Stimulated activated naive CD8-positive, alpha-beta T cell treated with anti-CD3 and anti-CD28 coated beads, Interleukin-15, Interleukin-2, amounts not matched to agents 100 ng/mL and 50 ng/mL, for 24 hours (primary cell): ENCODE data around the gene CCL26.

Source experiments
- H3K27ac Mint-ChIP-seq: one replicate; pipeline ENCODE4 v1.8.0; 2021; ENCODE audit warnings: mild to moderate bottlenecking, mixed read lengths
- H3K27me3 Mint-ChIP-seq: one replicate; pipeline ENCODE4 v1.8.0; 2021; ENCODE audit warnings: mixed read lengths
- H3K36me3 Mint-ChIP-seq: one replicate; pipeline ENCODE4 v1.8.0; 2021; ENCODE audit warnings: low read depth, mixed read lengths
- H3K4me1 Mint-ChIP-seq: one replicate; pipeline ENCODE4 v1.8.0; 2021; ENCODE audit warnings: low read depth, mixed read lengths
- H3K4me3 Mint-ChIP-seq: one replicate; pipeline ENCODE4 v1.8.0; 2021; ENCODE audit warnings: mild to moderate bottlenecking, mixed read lengths
- H3K9me3 Mint-ChIP-seq: one replicate; pipeline ENCODE4 v1.8.0; 2021; ENCODE audit warnings: mixed read lengths

The CCL26 gene

GRCh38 chr7:75719626-75720025 is 52.4 kb downstream of the CCL26 start:
- Mint-ChIP-seq H3K9me3 (no peaks in the 10 kb centered on the region), H3K27ac (no peak overlapping the region), H3K4me1 (peaks cover 3% of the 10 kb centered on the region), H3K36me3 (no peaks in the 10 kb centered on the region), H3K27me3 (no peaks in the 10 kb centered on the region), H3K4me3 (no peak overlapping the region)
